ENCODE data around the gene KLHDC9. TPM values are rescaled to one million over a fixed set of nuclear protein-coding genes. Genes with fewer than 3 reads are reported as not detected.
"Not testable (repeated sequence)": the region's sequence is repeated elsewhere in the genome, so short reads cannot be mapped to it uniquely, and the experiment has no call there.

KLHDC9 gene
- polyA plus RNA-seq (2013, experiment 1 of 2; ENCODE audit: insufficient read length), result not detected
- polyA plus RNA-seq (2013, experiment 2 of 2; ENCODE audit: insufficient read length), result 0.46 TPM

GRCh38 chr1:161098210-161099068, at the start of gene KLHDC9:
TSS of gene KLHDC9 (plus strand) at chr1:161098361. CDS start at chr1:161098536, 175 bp downstream.
- peak; percentile 57 for DNase-seq

DNA sequence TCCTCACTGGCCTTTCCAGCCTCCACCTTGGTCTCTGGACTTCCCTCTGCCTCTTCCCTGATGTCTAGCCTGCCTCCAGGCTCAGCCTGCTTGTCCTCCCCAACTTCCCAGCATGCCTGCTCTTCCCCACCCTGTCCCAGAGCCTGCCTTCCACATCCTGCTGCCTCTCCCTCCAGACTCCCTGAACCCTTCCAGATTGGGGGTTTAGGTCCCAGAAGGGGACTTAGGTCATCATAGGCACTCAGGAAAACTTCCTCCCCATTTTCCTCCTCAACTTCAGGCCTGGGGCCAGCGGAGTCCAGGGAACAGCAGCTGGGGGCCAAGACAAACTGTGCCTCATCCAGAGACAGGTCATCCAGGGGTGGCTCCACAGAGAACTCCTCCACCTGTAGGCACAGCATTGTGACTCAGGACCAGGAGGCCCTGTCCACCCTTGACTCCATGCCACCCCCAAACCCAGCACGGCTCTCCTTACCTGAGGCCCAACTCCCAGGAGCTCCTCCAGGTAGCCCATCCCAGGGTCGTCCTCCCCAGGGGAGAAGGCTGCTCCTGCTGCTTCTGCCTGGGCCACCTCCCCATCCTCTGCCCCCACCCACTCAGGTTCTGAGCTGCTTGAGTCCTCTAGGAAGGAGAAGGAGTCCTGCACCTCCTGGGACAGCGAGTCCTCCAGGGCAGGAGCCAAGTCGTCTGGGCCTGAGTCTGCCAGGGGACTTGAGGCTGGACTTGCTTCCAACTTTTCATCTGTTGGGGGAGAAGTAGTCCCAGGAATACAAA, 49.0 kb upstream of the KLHDC9 start:
- DNase-seq, result no peak

GRCh38 chr1:161051219-161051618, 46.9 kb upstream of the KLHDC9 start:
- DNase-seq, result no peak

DNA sequence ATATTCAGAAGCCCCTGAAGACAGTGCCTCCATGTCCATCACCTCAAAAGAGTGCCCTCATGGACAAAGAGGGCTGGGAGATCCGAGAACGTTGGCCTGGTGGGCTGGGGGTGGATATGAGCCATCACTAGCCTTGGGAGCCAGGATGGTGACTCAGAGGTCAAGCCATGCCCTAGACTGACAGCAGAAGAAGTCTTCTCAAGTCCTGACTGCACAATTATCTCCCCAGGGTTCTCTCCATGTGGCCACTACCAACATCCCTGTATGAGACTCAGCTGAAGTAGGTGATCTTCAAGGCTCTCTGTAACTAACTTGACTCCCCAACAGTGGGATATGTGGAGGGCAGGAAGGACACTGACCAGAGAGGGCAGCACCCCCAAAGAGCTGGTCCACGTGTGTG, 45.3 kb upstream of the KLHDC9 start:
- DNase-seq, result no peak

DNA sequence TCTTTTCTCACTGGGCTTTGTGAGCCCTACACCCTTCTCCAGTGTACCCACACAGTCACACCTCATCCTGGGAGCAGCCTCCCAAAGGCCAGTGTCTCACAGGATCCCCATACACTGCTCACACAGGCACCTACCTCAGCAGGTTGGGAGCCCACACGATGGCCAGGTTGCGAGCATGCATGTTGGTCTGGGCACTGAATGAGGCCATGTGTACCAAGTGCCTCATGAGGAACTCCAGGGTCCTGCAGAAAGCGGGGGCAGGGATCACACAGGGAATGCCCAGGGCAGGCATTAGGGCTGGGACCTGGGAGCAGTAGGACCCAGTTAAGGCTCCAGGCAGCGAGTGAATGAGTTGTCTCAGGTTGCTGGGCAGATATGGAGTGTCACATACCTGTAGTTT, 43.9 kb upstream of the KLHDC9 start:
- DNase-seq, result no peak

- DNase-seq, result no peak
These were observed 43.4 kb upstream of the KLHDC9 start for GRCh38 chr1:161054805-161055204.

- no peak for DNase-seq
These were observed 38.9 kb upstream of the KLHDC9 start for GRCh38 chr1:161059293-161059692.

DNA sequence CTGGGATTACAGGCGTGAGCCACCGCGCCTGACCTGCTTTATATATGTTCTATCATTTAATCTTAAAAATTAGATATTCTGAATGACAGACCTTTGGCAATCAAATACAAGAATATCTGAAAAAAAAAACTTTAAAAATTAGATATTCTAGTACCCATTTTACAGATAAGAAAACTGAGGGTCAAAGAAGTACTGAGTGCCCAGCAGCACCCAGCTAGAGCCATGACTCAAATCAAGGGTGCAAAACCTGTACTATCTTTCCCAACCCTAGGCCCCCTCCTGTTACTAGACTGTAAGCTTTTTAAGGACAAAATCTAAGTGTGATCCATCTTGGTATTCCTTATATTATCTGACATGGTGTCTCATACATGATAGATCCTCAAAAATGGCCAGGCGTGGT, 36.7 kb upstream of the KLHDC9 start:
- no peak for DNase-seq

DNA sequence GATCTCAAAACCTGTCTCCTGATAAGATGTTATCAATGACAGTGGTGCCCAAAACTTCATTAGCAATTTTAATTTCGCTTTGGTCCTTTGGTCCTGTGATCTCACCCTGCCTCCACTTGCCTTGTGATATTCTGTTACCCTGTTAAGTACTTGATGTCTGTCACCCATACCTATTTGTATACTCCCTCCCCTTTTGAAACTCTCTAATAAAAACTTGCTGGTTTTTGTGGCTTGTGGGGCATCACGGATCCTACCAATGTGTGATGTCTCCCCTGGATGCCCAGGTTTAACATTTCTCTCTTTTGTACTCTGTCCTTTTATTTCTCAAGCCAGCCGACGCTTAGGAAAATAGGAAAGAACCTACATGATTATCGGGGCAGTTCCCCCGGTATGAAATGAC, 34.2 kb upstream of the KLHDC9 start:
- not testable (repeated sequence) for DNase-seq

- not testable (repeated sequence) for DNase-seq
These were observed 32.5 kb upstream of the KLHDC9 start for GRCh38 chr1:161065681-161066080.

DNA sequence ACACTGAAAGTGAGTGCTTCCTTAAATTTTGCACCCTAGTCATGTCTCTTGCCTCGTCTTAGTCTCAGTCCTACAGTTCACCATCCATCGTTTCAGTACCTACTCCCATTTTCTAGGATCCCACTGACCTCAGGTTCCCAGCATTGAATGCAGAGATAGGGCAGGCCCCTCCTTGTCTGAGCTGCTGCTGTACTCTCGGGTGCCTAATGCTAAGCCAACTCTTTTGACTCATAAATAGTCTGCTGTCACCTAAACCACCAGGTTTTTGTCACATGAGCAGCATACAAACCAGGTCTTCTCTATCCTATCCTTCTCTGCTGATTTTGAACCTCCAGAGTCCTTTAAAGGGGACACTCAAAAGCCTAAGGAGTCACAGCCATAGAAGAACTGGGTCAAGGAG, 31.5 kb upstream of the KLHDC9 start:
- DNase-seq, result no peak

- DNase-seq, result no peak
These were observed 29.6 kb upstream of the KLHDC9 start for GRCh38 chr1:161068306-161069234.

GRCh38 chr1:161069241-161069640, 28.9 kb upstream of the KLHDC9 start:
- DNase-seq, result no peak

- no peak for DNase-seq
These were observed 28.4 kb upstream of the KLHDC9 start, which contains the start of gene ARHGAP30 for GRCh38 chr1:161069731-161070270. TSS of gene ARHGAP30 (minus strand) at chr1:161069891. CDS start at chr1:161069624, 267 bp downstream.

GRCh38 chr1:161070761-161071160, 27.4 kb upstream of the KLHDC9 start:
- DNase-seq, result no peak

- peak; percentile 24 for DNase-seq
These were observed 26.2 kb upstream of the KLHDC9 start for GRCh38 chr1:161071886-161072371.

DNA sequence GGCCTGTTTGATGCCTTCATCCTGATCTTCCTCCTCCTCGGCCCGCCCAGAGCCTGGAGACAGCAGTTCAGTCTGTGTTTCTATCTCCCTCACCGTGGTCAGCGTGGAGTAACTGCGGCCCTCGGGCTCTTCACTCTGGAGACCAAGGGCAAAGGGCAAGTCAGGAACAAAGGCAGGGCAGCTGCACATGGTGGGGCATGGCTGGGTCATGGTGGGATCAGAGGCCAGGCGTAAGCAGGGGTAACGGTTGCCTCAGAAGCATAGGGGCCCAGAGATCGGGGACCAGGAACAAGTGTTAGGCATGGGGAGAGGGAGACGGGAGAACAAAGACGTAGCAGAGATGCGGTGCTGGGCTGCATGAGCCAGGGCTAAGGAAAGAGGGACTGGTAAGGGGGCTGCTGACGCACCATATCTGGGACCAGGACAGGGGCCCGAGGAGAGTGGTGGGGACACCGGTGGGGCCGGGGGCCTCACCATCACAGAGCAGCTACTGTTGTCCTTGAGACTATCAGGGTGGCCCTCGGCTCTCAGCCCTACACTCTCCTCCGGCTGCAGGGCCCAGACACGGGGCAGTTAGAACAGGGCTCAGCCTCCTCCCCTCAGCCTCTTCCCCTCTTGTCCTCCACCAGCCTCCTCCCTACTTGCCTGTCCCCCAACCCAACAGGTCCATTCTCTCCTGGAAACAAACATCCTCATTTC, 25.3 kb upstream of the KLHDC9 start:
- no peak for DNase-seq

GRCh38 chr1:161073474-161074121, 24.6 kb upstream of the KLHDC9 start:
- no peak for DNase-seq

DNA sequence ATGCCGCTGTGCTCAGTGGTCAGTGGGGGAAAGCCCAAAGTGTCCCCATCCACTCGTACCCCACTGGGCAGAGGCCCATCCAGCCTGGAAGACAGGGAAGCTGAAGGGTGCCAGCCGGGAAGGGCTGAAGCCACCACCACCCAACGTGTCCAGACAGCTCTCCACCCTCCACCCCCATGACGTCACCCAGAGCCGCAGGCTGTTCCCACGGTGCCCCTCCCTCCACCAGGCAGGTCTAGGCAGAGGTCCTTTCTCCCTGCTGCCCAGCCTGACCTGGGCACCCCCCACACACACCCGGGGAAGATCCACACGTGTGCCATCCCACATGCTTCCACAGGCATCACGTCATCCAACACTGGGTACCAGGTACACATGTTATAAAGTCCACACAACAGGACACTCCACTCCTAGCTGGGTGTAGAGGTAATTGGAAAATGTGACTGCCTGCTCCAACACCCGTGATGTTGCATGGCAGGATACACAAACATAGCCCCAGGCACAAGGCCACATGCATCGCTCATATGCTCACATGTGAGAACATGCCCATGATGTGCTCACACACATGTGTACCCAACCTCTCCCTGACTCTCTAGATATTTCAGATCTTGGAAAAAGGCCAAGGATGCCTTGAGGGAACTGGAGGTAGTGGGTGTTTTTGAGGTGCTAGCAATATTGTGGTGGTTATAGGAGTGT, 23.3 kb upstream of the KLHDC9 start:
- no peak for DNase-seq

GRCh38 chr1:161076410-161076809, 21.8 kb upstream of the KLHDC9 start:
- no peak for DNase-seq
